ENCODE results near the gene PKHD1.

GRCh38 chr6:52013035-52013434 is 74.4 kb downstream of the PKHD1 start:
- TF ChIP-seq EED (CRISPR knock-in tag; IDR thresholded peaks at IDR 0.05) (no peak), ATF1 (CRISPR knock-in tag; IDR thresholded peaks at IDR 0.05) (no peak), RAD21 (CRISPR knock-in tag; IDR thresholded peaks at IDR 0.05) (no peak), ZNF713 (CRISPR knock-in tag; IDR thresholded peaks at IDR 0.05) (no peak), KAT2B (IDR thresholded peaks at IDR 0.05; ENCODE audit: borderline replicate concordance, low read depth, low read length) (no peak), SP2 (CRISPR knock-in tag; IDR thresholded peaks at IDR 0.05) (no peak), KDM1A (CRISPR knock-in tag; IDR thresholded peaks at IDR 0.05) (no peak), CBFB (CRISPR knock-in tag; IDR thresholded peaks at IDR 0.05) (no peak), ZNF383 (CRISPR knock-in tag; IDR thresholded peaks at IDR 0.05; ENCODE audit: borderline replicate concordance) (no peak), ESRRA (CRISPR knock-in tag; IDR thresholded peaks at IDR 0.05; ENCODE audit: low read depth) (no peak), ZNF24 (IDR thresholded peaks at IDR 0.05) (no peak), ETV6 (CRISPR knock-in tag; conservative IDR thresholded peaks at IDR 0.05) (no peak), ZNF232 (CRISPR knock-in tag; IDR thresholded peaks at IDR 0.05; ENCODE audit: borderline replicate concordance) (no peak), NR3C1 (CRISPR knock-in tag; IDR thresholded peaks at IDR 0.05) (no peak)

All from HepG2 (cell line).